Neural cell (in vitro differentiated cells): ENCODE results near the gene UHMK1.

Experiments used
- CTCF ChIP-seq: fragments of 450-650 bp; IDR thresholded peaks from 2 replicates; pipeline ENCODE4 v1.5.1; 2014; ENCODE audit warnings: antibody characterized with exemption, mild to moderate bottlenecking, moderate library complexity; ENCODE audit not compliant: poor library complexity, severe bottlenecking
- EZH2 ChIP-seq: fragments of 200-600, 300-800 bp; shearing (Covaris generic), sonication (generic); IDR thresholded peaks from 2 replicates; pipeline ENCODE4 v1.6.1; 2014; ENCODE audit warnings: antibody characterized with exemption, low read length, borderline replicate concordance, mild to moderate bottlenecking; ENCODE audit not compliant: insufficient read depth, poor library complexity, severe bottlenecking
- POLR2AphosphoS5 ChIP-seq: IDR thresholded peaks from 2 replicates; pipeline ENCODE4 v1.6.1; 2012
- RAD21 ChIP-seq: fragments of 450-650 bp; conservative IDR thresholded peaks from 2 replicates; pipeline ENCODE4 v1.6.1; 2014; ENCODE audit warnings: antibody characterized with exemption, mild to moderate bottlenecking, moderate library complexity
- SMC3 ChIP-seq: fragments of 450-650 bp; conservative IDR thresholded peaks from 2 replicates; pipeline ENCODE4 v1.6.1; 2014; ENCODE audit warnings: antibody characterized with exemption, mild to moderate bottlenecking, moderate library complexity; ENCODE audit not compliant: poor library complexity
- TAF1 ChIP-seq: IDR thresholded peaks from 2 replicates; pipeline ENCODE4 v1.6.1; 2012; ENCODE audit warnings: low read depth
- TF ChIP-seq, protein P1 (sequence below): IDR thresholded peaks from 2 replicates; pipeline ENCODE4 v1.6.1; 2012; ENCODE audit warnings: borderline replicate concordance

- no peak for TF ChIP-seq TAF1
- TF ChIP-seq EZH2, result no peak
- TF ChIP-seq CTCF, result no peak
- no peak for TF ChIP-seq RAD21
- TF ChIP-seq, protein P1, sequence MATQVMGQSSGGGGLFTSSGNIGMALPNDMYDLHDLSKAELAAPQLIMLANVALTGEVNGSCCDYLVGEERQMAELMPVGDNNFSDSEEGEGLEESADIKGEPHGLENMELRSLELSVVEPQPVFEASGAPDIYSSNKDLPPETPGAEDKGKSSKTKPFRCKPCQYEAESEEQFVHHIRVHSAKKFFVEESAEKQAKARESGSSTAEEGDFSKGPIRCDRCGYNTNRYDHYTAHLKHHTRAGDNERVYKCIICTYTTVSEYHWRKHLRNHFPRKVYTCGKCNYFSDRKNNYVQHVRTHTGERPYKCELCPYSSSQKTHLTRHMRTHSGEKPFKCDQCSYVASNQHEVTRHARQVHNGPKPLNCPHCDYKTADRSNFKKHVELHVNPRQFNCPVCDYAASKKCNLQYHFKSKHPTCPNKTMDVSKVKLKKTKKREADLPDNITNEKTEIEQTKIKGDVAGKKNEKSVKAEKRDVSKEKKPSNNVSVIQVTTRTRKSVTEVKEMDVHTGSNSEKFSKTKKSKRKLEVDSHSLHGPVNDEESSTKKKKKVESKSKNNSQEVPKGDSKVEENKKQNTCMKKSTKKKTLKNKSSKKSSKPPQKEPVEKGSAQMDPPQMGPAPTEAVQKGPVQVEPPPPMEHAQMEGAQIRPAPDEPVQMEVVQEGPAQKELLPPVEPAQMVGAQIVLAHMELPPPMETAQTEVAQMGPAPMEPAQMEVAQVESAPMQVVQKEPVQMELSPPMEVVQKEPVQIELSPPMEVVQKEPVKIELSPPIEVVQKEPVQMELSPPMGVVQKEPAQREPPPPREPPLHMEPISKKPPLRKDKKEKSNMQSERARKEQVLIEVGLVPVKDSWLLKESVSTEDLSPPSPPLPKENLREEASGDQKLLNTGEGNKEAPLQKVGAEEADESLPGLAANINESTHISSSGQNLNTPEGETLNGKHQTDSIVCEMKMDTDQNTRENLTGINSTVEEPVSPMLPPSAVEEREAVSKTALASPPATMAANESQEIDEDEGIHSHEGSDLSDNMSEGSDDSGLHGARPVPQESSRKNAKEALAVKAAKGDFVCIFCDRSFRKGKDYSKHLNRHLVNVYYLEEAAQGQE, result no peak
- no peak for TF ChIP-seq POLR2AphosphoS5
- no peak for TF ChIP-seq SMC3
Measured at GRCh38 chr1:162466797-162467196, 30.8 kb upstream of the UHMK1 start.
